Limb (tissue), 2 donors: ENCODE results near the gene DVL3.
"Not testable (repeated sequence)": the region's sequence is repeated elsewhere in the genome, so short reads cannot be mapped to it uniquely, and the experiment has no call there.

Experiments
- DNase-seq, 2 donors: peaks; one replicate each; pipeline ENCODE4 v3.0.0-alpha.2; 2016; ENCODE audit errors: extremely low spot score in 2 of 2

The DVL3 gene

DNA sequence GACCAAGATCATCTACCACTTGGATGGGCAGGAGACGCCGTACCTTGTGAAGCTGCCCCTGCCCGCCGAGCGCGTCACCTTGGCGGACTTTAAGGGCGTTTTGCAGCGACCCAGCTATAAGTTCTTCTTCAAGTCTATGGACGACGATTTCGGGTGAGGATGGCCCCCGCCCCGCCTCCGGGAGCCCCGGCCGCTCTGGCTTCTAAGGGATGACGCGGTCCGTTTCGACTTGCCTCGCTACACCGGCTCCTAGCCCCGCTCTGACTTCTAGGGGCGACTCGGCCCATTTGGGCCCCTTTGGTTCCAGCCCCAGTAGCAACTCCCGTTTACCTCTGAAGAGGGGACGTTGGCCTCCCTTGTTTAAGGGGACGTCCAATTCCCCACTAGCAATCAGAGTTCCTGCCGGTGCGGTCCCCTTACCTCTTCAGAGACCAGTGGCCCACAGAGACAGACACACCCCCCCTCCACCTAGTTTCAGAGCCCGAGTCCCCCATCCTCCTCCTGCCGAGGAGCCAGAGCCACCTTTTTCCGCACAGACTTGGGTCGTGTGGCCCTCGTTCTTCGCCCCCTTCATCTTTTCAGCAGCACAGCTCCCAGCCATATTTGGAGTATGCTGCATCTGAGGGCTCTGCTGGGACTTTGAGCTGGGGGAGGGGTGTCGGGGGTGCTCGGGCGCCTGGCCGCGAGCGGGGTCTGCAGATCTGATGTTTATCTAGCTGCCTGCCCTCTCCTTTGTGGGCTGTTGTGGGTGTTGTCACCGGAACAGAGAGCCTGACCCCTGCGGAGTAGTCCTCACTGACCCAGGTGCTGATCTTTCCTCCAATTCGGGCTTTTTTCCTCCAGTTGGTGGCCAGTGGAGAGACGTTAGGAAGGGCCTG, 706 bp downstream of the DVL3 start:
- DNase-seq, result peak in 1 of 2 donors; percentile 71

DNA sequence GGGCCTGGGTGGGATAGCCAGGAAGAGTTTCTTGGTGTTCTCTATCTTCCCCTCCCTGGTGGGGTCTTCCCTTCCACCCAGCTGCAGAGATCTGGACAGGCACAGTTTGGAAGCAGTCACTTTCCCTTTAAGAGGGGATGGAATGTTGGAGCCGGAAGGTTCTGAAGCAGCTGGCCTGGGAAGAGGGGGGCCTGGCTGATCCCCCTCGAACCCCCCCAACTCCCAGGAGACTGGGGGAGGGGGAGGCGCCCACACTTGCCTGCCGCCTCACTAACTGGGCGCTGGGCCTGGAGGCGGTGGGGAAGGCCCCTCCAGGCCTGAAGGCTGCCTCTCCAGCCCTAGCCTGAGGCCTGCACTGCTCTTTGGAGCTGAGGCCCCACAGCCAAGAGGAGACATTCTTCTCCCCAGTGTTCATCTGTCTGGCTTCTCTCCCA, 1.4 kb downstream of the DVL3 start:
- peak; percentile 73 to 85 for DNase-seq

DNA sequence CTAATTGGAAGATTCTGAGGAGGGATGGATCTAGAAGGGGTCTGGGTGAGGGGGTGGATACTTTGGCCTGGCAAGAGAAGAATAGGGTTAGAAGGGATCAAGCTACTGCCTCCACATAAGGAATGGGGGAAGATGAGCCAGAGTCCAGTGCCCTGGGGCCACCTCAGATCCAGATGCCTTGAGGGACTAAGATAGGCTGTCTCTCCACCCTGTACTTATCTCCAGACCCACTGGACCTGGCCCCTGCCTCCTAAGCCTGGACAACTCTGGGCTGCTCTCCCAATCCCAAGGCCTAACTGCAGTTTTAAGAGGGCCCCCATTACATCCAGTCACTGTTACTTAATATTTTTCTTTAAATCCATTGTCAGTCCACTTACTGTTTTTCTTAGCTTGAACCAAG, 2.0 kb downstream of the DVL3 start:
- no peak for DNase-seq

DNA sequence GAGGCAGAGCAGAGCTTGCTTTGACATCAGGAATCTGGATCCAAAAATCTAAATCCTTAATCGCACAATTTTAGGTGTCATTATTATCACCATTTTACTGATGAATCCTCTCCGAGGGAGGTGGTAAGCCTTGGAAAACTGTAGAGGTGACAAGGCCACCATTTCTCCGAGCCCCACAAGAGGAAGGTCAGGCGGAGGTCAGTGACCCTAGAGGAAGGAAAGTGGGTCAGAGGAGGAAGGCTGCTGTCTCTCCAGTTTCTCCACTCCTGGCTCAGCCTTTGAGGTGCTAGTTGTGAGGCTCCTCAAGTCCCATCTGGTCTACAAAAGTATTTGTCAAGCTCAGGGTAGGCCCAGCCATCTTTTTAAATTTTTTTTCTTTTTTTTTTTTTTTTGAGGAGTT, 3.2 kb downstream of the DVL3 start:
- DNase-seq, result no peak

DNA sequence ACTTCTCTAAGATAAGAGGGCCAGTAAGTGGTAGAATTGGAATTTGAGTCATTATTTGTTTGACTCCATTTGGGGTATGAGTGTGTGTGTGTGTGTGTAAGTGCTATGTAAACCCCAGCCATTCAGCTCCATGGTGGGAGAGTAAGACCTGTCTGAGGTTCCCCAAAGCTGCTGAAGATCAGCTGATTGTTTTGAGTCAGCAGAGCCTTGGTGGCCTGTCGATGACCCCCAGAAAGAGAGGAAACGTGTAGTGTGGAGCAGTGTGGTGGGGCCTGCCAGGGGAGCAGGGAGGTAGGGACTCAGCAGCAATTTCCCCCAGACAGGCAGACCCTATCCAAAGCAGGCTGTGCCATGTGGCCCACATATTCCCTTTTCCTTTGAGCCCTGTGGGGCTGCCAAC, 5.3 kb downstream of the DVL3 start:
- DNase-seq, result no peak

DNA sequence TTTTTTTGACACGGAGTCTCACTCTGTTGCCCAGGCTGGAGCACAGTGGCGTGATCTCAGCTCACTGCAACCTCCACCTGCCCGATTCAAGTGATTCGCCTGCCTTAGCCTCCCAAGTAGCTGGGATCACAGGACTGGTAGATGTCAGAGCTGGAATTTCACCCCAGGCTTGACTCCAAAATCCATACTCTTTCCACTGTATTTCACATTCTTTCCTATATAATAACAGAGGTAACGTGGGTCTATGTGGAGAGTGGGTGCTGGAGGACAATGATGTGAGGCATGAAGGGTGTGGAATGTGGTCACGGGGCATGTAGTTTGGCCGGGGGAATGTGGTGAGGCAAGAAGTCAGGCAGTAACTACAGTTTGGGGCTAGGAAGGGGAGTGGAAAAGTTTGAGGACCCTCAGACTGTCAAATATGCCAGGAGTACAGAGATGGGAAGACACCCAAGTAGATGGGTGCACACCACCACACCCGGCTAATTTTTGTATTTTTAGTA, 7.4 kb downstream of the DVL3 start:
- DNase-seq, result not testable (repeated sequence)

DNA sequence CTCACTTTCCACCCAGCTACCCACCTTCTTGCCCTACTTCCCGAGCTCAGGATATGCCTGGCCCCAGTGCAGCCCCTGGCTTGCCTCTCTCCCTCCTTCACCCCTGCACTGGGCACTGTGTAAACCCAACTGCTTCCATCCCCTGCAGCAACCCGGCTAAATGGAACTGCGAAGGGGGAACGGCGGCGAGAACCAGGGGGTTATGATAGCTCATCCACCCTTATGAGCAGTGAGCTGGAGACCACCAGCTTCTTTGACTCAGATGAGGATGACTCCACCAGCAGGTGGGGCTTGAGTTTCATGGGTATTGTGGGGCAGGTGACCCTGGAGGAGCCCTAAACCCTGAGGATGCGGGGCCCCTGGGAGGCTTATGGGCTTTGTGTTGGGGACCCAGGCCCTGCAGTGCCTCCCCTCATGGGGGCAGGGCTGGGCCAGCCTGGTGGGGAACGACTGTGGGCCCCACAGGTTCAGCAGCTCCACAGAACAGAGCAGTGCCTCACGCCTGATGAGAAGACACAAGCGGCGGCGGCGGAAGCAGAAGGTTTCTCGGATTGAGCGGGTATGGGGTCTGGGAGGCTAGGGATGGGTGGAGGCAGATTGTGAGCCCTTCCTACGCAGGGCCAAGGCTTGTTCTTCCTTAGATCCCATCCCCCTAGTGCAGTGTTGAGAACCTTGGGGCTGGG, 9.6 kb downstream of the DVL3 start:
- DNase-seq, result no peak

DNA sequence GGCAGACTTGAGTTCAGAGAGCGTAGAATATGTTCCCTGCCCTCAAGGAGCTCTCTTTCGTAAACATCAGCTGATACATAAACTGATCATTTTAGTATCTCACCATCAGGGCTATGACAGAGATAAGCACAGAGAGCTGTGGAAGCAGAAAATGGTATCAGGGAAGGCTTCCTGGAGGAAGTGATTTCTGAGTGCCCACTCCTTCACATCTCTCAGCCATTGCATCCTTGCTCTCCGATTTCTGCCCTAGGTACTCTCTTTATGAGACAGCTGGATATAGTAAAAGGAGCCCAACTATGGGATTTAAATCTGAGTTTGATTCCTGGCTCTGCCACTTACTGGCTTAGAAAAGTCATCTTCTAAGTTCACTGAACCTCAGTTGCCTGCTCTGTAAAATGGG, 10.4 kb downstream of the DVL3 start:
- DNase-seq, result no peak

DNA sequence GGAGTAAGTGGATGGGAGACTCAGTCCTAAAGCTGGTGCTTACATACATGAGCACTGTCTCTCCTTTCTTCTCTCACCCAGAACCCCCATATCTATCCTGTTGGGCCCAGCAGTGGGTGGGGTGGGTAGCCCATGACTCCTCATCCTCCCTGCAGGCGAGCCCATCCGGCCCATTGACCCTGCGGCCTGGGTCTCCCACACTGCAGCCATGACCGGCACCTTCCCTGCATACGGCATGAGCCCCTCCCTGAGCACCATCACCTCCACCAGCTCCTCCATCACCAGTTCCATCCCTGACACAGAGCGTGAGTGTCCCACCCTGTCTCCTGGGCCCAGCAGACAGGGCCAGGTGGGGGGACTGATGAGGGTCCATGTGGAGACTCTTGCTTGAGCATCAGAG, 11.5 kb downstream of the DVL3 start:
- no peak for DNase-seq

DNA sequence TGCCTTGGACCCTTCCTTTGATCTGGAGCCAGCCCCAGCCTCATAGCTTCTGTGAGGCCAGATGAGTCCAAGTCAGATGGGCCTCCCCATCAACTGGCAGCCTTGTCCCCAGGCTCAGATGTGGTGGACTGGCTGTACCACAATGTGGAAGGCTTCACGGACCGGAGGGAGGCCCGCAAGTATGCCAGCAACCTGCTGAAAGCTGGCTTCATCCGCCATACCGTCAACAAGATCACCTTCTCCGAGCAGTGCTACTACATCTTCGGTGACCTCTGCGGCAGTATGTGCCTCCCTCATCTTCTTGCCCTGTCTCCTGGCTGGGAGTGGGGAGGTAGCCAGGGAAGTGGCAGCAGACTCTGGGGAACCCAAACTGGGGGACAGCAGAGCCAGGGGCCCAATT, 12.6 kb downstream of the DVL3 start:
- DNase-seq, result no peak

DNA sequence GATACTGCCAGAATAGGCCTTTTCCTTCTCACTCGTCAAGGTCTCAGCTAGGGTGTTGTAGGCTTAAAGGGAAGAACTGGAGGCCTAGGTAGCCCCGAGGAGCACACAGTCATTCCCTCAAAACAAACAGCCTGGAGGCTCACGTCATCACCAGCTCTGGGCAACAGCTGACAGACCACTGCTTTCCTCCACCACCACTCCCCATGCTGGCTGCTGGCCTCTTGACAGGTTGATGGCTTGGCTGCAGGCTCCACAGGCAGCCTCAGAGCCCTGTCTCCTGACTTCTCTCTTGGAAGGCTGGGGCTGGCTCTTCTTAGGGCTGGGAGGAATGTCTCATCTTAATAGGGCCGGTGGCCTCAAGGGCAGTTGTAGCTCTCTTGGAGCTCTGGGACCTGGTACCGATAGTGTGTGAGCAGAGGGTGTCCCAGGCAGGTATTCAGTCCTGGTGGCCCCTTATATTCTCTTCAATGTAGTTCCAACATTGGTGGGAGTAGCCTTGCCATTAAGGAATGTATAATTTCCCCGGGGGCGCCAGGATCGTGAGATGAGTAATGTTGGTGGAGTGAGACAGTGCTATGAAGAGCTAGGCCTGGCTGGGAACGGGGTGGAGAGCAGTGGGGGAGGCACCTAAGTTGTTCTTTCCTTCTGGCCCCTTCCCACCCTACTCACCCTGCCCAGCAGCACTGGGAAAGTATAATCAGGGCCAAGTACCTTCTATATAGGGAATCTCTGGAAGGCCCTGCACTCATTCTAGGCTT, 13.4 kb downstream of the DVL3 start:
- no peak for DNase-seq

DNA sequence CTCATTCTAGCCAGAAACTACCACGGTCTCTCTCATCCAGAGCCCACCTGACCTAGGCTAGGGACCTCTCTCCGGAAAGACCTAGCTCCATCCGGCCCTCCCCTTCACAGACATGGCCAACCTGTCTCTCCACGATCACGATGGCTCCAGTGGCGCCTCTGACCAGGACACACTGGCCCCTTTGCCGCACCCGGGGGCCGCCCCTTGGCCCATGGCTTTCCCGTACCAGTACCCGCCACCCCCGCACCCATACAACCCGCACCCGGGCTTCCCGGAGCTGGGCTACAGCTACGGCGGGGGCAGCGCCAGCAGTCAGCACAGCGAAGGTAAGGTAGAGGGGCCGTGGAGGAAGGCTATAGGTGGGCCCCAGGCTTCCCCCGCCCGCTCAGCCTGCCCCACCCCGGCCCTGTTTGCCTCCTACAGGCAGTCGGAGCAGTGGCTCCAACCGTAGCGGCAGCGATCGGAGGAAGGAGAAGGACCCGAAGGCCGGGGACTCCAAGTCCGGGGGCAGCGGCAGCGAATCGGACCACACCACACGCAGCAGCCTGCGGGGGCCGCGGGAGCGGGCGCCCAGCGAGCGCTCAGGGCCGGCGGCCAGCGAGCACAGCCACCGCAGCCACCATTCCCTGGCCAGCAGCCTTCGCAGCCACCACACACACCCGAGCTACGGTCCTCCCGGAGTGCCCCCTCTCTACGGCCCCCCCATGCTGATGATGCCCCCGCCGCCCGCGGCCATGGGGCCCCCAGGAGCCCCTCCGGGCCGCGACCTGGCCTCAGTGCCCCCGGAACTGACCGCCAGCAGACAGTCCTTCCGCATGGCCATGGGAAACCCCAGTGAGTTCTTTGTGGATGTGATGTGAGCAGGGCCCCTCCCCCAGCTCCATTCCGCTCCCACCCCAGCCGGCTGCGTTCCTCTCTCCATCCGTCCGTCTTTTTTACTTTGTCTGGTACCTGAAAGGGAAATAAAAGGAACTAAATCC, 15.0 kb downstream of the DVL3 start:
- no peak for DNase-seq

DNA sequence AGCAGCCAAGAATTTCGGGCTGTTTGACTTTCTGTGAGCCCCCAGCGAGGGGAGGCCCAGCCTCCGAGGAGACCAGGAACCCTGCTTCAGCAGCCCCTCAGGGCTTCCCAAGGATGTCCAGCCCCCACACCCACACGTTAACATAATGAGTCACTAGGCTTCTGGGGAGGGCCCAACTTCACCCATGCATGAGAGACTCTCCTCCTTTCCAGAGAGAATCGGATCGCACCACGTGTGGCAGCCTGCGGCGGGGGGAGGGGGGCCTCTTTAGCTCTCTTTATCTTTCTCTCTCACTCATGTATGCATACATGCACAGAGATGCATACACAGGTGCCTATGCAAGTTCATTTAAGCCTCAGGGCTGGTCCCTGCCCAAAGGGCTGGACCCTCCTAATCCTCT, 16.4 kb downstream of the DVL3 start:
- no peak for DNase-seq

DNA sequence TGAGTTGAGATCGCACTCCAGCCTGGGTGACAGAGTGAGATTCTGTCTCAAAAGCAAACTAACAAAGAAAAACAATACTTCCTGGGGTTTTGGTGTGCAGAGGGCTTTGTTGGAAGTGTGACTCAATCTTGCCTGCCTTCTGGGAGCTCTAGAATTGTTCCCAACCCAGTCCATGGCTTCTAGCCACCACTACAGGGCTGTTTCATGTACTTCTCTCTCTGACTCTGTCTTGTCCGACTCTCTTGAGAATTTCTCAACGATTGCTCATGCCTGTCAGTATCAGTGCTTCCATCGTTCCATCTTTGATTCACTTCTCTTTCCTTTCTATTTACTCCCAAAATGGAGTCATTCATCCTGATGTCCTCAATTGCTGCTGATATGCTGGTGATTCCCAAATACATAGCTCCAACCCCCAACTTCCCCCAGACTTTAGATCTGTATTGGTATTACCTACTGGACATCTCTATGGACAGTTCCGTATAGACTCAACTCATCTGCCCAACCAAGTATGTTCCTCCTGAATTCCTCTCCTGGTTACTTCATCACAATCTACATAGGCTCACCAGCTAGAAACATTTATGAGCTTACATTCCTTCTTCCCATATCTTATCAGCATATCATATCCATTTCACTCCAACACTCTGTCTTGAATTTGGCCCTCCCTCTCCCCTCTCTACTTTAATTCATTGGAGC, 17.6 kb downstream of the DVL3 start:
- no peak for DNase-seq

DNA sequence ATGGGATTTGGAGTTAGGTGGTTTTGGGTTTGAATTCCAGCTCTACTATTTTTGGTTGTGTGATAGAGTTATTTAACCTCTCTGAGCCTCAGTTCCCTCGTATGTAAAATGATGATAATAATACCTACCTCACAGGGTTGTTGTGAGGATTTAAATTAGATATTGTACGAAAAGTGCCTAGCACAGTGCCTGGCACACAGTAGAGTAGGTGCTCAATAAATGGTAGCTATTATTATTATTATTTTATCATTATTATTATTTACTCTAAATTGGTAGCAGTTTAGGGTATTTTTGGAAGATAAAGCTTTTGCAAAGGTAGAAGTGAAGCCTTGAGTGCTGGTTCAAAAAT, 18.2 kb downstream of the DVL3 start:
- no peak for DNase-seq

DNA sequence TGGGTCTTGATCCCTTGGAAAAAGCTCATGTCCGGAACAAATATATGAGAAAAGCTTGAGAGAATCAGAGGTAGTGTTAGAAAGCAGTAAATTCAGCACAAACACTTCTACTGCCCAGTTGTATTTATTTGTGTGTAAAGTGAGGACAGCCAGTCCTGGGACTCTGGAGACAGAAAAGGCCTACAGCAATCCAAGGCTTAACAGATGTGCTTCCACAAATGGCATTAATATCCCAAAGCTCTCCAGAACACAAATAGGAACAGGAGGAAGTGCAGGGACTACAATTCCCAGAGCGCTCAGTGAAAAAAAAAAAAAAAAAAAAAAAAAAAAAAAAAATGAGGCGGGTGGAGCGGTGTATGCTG, 19.1 kb downstream of the DVL3 start:
- no peak for DNase-seq

DNA sequence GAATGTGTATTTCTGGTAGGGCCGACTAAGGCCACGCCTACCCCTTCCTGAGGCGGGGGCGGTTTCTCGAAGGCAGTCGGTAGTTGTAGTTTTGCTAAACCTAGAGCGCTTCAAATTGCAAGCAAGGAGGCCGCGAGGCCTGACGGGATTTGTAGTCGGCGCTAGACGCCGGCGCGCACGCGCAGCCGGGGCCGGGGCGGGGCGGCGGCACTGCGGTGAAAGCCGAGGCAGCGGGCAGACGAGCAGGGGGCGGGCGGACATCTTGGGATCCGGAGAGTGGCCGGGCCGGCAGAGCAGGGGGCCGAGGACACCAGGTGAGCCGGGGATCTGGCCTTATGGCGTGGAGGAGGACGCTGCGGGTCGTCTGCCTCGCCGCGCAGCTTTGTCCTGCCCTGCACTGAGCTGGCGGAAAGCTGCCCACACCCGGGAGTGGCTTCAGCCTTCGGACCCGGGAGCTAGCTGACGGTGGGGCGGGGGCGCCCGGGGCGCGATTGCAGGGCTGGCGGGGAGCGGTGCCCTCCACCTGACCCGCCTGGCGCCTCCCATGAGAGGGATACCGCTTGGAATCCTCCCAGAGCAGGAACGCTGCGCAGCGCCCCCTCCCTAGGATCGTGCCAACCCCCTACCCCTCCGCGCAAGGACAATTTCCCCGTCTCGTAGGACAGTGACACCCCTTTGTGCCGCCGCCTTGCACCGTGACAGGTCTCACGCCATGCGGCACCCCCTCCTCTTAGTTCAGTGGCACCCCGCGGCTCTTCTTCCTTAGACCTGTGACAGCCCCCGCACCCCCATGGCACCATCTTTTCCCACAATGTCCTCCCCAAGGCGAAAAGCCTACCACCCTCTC, 19.7 kb downstream of the DVL3 start, which contains the start of gene AP2M1:
TSS of gene AP2M1 (plus strand) at position 210 of the 847 bp plus-strand sequence. CDS start 2,139 bp downstream, outside the sequence.
- DNase-seq, result peak; percentile 99

DNA sequence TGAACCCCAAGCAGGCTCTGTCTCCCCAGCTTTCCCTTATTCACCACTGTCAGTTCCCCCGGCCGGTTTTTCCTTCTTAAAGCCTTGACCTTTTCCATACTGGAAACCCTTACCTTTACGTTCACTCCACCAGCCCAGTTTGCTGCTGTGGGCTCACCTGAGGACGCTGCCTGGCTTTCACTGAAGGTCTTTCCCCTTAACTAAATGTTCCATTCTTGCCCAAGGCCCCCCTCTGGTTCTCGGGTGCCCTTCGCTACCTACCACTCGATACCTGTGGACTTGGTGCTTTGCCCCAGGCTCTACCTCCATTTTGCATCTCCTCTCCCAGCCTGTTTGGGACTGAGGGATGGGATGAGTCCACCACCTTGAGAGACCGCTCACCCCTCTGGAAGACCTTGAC, 20.3 kb downstream of the DVL3 start:
- DNase-seq, result no peak

DNA sequence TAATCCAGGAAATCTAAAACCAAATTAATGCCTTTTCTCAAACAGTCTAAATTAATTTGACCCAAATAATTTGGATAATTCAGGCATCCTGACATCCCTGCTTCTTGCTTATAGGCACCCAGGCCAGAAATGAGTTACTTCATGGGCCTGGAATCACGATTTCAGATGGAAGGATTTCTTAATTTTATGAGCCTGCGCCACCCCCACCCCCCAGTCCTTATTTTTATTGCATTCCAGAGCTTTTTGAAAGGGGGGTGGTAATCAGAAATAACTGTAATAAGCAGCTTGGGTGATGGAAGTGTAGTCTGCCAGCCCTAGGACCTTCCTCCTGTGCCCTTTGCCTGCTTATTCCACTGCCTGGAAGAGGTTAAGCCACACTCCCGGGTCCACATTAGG, 20.8 kb downstream of the DVL3 start:
- no peak for DNase-seq
